Activated naive CD4-positive, alpha-beta T cell (primary cell): ENCODE results near the gene ERBIN.
"Not testable (repeated sequence)": the region's sequence is repeated elsewhere in the genome, so short reads cannot be mapped to it uniquely, and the experiment has no call there.

Source experiments
- DNase-seq, 4 experiments: peaks; one replicate each; lab custom pipeline; 2025; lab: John Stamatoyannopoulos, UW

Gene ERBIN

DNA sequence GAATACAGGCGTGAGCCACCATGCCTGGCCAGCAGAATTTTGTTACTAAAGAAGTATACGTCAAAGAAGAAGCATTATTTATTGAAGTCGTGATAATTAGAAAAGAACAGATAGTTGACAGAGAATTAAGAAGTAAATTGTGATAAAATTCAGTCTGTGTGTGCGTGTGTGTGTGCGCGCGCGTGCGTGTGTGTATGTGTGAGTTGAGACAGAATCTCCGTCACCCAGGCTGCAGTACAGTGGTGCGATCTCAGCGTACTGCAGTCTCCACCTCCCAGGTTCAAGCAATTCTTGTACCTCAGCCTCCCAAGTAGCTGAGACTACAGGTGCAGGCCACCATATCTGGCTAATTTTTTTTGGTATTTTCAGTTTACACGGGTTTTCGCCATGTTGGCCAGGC, 77.8 kb downstream of the ERBIN start:
- no peak for DNase-seq

DNA sequence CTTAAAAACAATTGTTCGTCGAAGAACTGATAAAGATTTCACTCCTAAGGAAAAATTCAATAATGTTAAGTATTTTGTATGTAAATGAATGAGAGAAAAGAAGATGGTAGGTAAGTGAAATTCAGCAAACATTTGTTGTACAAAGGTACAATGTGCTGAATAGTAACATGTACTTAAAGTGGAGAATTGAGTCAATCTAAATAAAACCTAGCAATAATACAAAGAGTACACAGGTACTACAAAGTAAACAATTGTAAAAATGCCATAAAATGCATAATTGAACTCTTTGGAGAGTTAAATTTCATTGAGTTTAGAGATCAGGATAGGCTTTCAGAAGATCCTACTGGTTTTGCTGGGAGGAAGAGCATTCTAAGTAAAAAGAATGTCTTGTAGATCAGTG, 82.9 kb downstream of the ERBIN start:
- no peak for DNase-seq

DNA sequence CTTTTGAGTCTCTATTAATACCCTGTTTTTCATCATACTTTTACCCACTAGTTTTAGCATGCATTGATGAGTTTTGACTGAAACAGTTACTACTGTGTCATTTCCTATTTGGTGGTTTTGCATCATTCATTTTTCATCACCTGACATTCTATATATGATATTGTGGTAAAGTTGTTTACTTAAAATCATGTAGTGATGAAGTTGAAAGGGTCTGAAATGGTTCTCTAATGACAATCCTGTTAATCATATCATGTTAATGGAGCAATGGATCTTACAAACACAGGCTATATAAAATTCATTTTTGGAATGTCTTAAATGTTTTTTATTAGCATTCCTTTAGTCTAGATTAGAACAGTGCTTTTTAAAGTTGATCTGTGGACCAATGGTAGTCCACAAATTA, 84.1 kb downstream of the ERBIN start:
- DNase-seq: no peak

DNA sequence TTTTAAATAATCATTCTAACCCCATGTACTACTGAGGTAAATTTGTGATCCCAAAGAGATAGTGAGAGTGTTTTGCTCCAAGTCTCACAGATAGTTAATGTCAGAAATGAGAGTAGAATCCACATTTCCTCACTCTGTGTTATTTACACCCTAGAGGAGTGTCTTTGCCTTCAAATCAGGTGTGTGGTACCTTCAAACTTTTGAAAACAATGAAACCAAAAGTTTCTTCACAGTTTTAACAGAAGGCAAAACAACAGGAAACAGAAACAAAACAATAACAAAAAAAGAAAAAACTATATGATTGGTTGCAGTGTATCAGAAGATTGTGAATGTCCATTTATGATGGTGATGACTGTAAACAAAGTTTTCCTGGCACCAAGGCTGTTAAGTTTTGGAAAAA, 85.9 kb downstream of the ERBIN start:
- DNase-seq: no peak

DNA sequence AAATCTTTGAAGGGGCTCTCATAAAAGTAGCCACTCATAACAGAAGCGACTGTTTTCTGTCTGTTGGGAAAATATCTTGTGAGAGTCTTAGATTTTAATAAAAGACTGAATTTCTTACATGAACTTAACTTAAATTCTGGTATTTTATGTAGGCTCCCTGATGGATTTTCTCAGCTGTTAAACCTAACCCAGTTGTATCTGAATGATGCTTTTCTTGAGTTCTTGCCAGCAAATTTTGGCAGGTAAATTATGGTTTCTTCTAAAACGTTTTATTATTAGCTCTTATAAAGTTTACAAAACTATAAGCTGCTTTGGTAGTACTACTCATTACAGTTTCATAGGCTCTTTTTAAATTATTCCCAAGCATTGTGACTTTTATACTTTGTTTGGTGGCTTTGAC, 87.0 kb downstream of the ERBIN start:
- DNase-seq: no peak

DNA sequence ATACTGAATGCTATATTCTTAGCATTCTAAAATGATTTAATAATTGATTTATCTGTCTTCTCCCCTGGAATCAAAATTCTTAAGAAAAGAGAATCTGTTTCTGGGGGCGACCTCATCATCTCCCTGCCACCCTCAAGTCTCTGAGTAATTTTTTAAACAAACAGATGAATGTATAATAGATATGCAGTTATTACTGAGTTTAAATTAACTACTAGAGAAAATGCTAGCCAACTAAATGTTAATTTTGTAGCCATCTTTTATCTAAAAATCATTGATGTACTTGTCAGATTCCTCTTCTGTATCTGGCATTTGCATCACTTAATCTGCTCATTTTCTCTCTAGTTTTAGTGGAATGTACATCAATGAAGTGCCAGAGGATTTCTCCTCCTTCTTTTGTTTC, 87.5 kb downstream of the ERBIN start:
- DNase-seq: no peak

DNA sequence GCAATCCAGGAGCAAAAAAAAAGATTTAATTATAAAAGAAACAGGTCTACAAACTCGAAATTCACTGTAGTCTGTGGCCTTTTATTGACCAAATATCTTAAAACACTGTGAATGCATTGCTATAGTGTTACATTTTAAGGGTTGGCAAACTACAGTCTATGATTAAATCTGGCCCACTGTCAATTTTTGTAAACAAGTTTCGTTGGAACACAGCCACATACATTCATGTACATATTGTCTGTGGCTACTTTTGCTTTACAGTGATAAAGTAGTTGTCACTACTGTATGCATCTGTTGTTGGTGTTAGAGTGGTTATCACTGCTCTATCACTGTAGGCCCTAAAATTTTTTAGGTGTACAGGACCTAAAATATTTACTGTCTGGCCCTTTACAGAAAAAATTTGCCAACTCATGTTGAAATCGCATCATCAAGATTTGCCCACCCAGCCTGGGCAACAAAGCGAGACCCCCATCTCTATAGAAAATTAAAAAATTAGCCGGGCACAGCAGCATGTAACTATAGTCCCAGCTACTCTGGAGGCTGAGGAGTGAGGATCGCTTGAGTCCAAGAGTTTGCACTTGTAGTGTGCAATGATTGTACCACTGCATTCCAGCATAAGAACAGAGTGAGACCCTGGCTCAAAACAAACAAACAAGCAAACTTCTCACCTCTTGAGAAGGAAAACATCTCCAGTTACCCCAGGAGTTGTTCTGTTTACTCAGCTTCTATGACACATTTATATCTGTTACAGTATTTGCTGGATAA, 89.0 kb downstream of the ERBIN start:
- DNase-seq: no peak

DNA sequence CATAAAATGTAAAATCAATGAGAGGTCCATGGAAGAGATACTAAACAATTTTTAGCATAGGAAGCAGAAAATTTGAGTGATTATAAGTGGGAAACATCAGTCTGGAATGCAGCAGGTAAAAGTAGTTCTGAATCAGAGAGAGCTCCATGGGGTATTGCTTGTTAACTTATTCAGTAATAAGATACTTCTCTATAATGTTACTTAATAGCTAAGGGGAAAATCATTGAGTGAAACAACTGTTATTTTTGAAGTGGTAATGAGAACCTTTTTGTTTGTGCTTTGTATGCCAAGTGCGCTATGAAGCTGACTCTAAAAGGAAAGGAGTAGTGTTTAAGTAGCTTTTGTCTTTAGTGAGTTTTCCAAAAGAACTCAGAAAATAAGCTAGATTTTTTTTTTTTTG, 95.2 kb downstream of the ERBIN start:
- DNase-seq: no peak

DNA sequence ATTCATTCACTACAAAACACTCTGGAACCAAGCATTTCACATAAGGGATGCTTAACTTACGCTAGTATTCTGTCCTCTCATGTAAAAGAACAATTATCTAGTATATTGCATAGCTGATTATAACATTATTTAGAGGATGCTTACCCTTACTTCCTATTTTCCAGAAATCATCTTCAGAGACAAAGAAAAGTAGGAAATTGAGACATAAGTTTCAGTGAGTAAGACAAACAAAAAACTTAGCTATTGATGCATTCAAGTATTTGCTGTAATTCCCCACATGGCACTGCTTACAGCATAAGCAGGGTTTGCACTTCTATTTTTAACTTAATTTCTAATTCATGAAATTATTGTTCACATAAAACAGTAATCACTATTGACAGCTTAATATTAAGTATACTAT, 112.9 kb downstream of the ERBIN start:
- no peak for DNase-seq

DNA sequence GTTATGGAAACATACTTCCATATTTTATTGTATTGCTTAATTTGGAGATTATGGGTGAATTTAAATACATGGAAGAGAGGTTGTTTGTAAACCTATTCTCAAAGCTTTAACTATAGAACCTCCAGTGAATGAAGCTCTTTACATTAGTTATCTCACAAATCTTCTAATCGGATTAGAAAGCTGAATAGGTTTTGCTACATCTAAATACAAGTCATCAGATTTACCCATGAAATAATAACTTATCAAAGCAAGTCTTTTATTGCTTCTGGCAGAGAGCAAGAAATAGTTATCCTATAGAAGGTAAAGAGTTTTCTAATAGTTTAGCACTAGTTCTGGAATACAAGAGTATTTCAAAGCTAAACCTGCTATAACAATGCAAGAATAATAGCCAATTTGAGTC, 113.3 kb downstream of the ERBIN start:
- no peak for DNase-seq

DNA sequence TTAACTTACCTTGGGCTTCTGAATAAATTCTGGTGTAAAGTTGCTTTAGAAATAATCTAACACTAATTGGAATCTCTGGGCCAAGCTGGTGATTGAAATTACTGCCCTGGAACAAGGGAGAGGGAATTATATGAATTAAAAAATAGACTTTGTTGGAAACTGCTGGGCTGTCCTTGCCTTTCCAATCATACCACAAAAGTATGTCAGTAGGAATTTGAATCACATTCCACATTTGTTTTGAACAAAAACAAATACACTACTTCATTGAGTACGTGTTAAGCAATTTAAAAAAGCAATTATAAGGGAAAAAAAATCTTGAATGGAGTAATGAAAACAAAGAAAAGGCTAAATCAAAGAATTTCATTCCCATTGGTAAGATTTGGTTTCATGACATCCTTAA, 115.3 kb downstream of the ERBIN start:
- DNase-seq: no peak

DNA sequence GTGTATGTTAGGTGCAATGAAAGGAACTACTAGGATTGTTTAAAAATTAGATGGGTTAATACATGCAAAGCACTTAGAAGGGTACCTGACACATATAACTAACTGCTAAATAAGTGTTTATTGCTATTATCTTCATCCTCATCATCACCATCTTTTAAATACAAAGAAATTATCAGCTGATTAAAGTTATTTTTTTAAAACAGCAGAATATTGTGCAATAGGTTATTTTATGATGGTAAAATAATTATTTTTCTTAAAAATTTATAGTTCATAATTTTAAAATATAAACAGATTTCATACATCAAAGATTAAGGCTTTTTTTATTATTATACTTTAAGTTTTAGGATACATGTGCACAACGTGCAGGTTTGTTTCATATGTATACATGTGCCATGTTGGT, 130.9 kb downstream of the ERBIN start:
- DNase-seq: no peak

DNA sequence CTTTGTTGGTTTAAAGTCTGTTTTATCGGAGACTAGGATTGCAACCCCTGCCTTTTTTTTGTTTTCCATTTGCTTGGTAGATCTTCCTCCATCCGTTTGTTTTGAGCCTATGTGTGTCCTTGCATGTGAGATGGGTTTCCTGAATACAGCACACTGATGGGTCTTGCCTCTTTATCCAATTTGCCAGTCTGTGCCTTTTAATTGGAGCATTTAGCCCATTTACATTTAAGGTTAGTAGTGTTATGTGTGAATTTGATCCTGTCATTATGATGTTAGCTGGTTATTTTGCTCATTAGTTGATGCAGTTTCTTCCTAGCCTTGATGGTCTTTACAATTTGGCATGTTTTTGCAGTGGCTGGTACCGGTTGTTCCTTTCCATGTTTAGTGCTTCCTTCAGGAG, 134.9 kb downstream of the ERBIN start:
- DNase-seq: not testable (repeated sequence)

DNA sequence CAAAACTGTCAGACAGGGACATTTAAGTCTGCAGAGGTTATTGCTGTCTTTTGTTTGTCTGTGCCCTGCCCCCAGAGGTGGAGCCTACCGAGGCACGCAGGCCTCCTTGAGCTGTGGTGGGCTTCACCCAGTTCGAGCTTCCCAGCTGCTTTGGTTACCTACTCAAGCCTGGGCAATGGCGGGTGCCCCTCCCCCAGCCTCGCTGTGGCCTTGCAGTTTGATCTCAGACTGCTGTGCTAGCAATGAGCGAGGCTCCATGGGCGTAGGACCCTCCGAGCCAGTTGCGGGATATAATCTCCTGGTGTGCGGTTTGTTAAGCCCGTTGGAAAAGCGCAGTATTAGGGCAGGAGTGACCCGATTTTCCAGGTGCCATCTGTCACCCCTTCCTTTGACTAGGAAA, 136.7 kb downstream of the ERBIN start:
- not testable (repeated sequence) for DNase-seq

DNA sequence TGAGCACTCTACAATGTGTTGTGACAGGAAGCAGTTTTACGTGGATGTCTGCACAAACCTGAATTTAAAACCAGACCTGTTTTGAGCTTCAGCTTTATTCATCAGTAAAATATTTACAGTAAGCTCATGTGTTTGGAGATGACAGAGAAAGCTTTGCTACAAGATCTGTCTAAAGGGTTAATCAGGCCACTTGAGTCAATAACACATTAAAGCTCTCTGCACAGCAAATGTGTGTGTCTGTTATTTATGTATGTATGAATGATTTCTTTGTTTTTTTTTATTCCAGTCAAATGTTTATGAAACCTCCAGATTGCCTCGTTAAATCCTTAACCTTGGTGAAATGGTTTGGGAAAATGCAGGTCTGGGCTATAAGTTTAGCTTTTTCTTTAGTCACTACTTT, 140.5 kb downstream of the ERBIN start:
- no peak for DNase-seq

DNA sequence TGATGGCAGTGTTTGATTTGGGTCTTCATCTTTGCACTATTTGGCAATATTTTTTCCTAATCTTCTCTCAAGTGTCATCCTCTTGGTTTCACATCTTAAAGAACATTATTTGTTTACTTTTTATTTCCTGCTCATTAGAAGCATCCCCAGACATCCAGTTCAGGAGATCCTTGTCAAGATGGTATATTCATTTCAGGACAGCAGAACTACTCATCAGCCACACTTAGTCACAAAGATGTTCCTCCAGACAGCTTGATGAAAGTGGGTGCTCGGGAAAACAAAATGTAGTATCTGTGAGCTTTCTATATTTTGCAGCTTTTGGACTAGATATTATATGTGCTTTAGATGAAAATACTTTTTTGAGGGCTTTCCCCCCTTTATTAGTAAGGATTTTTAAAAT, 145.7 kb downstream of the ERBIN start:
- no peak for DNase-seq

DNA sequence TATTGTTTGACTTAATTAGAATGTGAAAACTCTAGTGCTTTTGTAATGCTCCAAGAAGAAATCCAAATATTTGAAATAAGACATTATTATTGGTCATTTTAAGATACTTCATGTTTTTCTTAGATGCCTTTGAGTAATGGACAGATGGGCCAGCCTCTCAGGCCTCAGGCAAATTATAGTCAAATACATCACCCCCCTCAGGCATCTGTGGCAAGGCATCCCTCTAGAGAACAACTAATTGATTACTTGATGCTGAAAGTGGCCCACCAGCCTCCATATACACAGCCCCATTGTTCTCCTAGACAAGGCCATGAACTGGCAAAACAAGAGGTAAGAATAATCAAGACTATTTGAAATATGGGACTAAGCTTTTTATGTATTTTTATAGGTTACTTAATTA, 148.5 kb downstream of the ERBIN start:
- DNase-seq: no peak

DNA sequence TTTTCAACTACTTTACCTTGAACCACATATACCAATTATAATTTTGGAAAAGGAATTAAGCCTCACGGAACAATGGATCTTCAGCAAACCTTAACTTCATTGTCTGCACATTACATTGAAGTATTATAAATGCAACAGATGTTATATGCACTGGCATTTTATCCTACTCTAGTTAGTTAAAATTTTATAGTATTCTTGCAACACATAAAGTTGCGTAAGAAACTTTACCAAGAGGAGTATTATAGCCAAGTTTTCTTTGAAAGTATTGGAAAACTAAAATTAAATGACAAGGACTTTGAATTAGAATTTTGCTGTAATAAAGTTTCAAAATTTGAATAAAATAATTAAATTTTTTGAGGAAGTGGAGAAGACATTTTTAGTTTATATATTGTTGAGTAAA, 154.3 kb downstream of the ERBIN start:
- DNase-seq: no peak

DNA sequence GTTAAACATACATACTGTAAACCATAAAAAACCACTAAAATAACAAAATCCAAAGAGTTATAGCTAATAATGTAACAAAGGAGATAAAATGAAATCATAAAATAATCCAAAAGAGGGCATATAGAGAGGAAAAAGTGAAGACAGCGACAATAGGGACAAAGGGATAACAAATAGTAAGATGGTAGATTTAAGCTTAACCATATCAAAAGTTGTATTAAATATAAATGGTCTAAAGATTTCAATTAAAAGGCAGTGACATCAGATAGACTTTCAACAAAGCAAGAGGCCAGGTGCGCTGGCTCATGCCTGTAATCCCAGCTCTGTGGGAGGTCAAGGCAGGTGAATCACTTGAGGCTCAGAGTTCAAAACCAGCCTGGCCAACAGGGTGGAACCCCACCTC, 163.0 kb downstream of the ERBIN start:
- DNase-seq: no peak

DNA sequence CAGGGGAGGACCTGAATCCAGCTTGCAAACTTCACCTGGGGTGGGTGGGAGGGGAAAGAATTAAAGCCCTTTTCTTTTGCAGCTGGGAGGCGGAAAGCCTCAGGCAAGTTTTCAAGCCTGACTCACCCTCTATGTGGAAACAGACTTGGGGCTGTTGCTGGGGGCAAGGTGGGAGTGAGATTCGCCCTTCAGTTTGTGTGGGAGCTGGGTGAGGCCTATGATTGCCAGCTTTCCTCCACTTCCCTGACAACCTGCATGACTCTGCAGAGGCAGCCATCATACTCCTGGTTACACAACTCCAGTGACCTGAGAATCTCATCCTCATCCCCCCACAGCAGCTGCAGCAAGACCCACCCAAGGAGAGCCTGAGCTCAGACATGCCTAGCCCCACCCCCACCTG, 174.5 kb downstream of the ERBIN start:
- DNase-seq: no peak

DNA sequence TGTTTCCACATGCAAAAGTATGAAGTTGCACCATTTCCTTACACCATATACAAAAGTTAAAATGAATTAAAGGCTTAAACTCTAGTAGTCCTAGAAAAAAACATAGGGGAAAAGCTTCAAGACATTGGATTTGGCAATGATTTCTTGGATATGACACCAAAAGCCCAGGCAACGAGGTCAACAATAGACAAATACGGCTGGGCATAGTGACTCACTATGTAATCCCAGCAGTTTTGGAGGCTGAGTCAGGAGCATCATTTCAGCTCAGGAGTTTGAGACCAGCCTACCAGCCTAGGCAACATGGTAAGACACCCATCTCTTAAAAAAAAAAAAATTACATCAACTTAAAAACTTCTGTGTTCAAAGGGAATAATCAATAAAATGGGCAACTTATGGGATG, 186.8 kb downstream of the ERBIN start:
- no peak for DNase-seq

DNA sequence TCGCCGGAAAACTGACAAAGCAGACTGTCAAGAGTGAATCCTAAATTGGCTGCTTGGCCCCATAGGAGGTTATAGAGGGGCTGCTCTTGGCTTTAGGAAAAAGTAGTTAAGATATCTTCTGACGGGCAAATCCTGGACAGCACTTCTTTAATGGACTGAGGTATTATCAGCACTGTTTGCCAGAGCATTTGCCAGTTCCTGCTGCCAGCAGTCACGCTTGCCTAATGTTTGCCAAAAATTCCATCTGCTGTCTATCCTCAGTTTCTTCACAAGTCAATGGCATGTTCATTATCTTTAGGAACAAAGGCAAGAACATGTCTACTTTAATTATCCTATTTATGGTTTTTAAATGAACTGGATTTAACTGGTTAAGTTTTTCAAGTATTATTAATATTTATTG, 191.9 kb downstream of the ERBIN start:
- no peak for DNase-seq

DNA sequence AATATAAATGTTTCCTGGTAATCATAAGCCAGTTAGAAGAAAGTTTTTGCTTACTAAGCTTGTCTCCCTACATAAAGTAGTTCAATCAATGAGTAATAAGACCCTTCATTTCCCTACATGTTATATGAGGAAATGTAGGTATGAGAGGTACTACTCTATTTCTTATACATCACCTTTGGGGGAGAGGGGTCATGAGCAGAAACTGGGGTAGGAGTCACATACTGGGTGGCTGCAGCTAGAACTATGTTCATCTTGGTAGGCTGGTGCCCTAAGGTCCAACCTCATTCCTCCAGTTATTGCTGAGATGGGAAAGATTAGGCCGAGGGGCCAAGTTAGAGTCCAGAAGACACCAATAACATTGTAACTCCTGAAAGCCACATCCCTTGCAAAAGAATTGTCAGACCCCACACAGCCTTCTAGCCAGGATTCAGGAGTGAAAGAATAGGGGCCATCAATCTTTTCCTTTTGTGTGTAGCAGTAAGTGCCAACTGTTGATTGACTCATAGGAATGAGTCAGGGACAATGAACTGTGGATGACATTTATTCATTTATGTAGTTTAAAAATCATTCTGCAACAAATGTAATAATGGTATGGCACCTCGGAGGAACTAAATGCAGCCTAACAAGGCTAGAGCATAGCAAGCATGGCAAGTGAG, 196.1 kb downstream of the ERBIN start:
- DNase-seq: no peak

DNA sequence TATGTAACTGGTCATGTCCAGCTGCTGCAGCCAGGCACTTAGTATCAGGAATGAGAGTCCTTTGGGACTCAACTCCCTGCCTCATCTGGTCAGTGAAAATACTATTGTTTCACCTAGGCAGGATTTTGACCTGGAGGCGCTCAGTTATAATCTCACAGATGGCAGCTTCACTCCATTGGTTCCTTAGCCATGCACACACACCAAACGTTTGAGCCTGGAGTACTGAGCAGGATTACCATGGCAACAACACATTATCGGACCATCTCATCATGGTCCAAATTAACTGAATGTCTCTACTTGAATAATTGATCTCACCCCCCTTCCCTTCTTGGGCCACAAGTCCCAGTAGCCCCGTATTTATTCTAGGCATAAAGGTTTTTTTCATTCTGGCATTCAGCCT, 202.8 kb downstream of the ERBIN start:
- DNase-seq: no peak
